ENCODE measurements around the gene TRMT1. TPM values are rescaled to one million over a fixed set of nuclear protein-coding genes. Genes with fewer than 3 reads are reported as not detected.

The TRMT1 gene
- total RNA-seq, 2 experiments from 2014 or later = 85.0 to 95.7 TPM

DNA sequence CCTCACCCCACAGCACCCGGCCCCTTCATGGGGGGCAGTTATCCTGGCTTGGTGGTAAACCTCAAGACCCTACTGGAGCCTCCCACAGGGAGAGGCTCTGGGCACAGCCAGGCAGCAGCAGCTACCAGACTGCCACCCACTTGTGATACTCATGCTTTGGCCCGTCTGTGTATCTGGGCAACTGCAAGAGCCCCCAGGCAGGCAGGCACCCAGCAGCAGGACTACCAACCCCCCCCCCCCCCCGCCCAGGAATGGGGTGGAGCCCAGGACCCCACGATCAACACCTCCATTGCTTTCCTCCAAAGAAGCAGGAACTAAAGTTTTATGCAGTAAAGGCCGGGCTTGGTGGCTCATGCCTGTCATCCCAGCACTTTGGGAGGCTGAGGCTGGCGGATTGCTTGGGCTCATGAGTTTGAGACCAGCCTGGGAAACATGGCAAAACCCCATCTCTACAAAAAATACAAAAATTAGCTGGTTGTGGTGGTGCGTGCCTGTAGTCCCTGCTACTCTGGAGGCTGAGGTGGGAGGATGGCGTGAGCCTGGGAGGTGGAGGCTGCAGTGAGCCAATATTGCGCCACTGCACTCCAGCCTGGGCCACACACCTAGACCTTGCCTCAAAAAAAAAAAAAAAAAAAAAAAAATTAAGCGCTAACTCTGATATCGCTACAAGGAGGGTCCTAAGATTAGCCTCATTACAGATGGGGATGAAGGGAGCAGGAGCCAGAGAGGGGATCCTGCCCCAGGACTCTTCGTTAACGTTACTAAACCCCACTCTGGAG is 12.8 kb downstream of the TRMT1 start:
- Mint-ChIP-seq H3K4me3 (peak overlapping the region; percentile 80), H3K27ac (peak overlapping the region; percentile 86), H3K4me1 (ENCODE audit: low read depth) (peaks cover 31% of the 10 kb centered on the region), H3K9me3 (no peaks in the 10 kb centered on the region), H3K27me3 (peaks cover 3% of the 10 kb centered on the region), H3K36me3 (ENCODE audit: low read depth) (peaks cover 15% of the 10 kb centered on the region)
- ChIA-PET CTCF (interaction anchor here (0.9 to 3.6 kb wide), 15 partner anchors 9 to 159 kb away, joined by 3 to 39 read pairs (median 3); partner anchors contain the start of genes IER2, NACC1, STX10 and TRMT1), POLR2A (interaction anchor here (0.9 to 4.6 kb wide), 5 partner anchors 12 to 138 kb away, joined by 3 to 46 read pairs (median 8); partner anchors contain the start of genes NACC1 and TRMT1)
- TF ChIP-seq, protein P1, sequence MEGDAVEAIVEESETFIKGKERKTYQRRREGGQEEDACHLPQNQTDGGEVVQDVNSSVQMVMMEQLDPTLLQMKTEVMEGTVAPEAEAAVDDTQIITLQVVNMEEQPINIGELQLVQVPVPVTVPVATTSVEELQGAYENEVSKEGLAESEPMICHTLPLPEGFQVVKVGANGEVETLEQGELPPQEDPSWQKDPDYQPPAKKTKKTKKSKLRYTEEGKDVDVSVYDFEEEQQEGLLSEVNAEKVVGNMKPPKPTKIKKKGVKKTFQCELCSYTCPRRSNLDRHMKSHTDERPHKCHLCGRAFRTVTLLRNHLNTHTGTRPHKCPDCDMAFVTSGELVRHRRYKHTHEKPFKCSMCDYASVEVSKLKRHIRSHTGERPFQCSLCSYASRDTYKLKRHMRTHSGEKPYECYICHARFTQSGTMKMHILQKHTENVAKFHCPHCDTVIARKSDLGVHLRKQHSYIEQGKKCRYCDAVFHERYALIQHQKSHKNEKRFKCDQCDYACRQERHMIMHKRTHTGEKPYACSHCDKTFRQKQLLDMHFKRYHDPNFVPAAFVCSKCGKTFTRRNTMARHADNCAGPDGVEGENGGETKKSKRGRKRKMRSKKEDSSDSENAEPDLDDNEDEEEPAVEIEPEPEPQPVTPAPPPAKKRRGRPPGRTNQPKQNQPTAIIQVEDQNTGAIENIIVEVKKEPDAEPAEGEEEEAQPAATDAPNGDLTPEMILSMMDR (IDR thresholded peaks at IDR 0.05) = no peak
- intact Hi-C loops (cut with micrococcal nuclease) = no loop called here
- DNase-seq (no peak), ATAC-seq (no peak)

DNA sequence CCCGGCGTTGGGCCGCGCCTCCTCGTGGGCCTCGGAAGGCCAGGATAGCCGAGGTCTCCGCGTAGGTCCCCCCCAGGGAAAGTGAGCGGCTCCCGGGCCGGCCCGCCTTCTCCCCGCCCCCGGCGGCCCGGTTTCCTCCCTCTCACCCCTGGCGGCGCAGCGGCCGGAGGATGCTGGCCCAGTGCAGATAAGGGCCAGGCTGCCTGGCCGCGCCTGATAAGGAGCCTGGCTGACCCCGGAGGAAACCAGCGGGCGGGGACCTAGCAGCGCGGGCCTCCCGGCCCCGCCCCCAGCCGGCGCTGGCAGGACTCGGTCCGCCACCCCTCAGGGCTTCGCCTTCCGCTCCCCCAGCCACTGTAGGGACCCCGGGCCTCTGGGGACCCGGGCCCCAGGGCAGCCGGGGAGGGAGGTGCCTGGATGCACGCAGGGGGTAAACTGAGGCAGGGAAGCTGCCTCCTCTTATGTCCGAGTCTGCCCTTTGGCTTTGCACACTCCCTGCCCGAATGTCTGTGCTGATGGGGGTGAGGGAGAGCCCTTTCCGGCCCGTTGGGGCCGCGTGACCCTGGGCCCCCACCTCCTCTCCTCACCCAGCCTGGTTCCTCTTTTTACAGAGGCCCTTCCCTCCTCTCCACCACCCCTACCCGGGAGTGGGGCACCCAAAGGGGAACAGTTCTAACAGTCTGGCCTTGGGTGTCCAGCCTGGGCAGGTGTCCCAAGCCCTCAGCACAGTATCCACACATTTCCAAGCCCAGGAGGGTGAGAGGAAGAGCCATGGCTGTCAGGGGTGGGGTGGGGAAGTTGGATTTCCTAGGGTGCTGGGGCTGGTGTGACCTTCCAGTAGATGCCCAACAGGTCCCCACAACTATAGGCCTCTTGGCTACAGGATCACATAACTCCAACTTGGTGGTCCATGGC is 13.6 kb downstream of the TRMT1 start, which contains the start of gene LYL1:
Gene LYL1 (minus strand): TSS at position 193 of the 915 bp plus-strand sequence. CDS start 1,687 bp downstream, outside the sequence.
- intact Hi-C loops (cut with micrococcal nuclease) = no loop called here
- Mint-ChIP-seq H3K9me3 (no peaks in the 10 kb centered on the region), H3K27me3 (peaks cover 10% of the 10 kb centered on the region), H3K36me3 (ENCODE audit: low read depth) (peaks cover 15% of the 10 kb centered on the region), H3K4me1 (ENCODE audit: low read depth) (peaks cover 38% of the 10 kb centered on the region), H3K27ac (peak within 1 kb of the TSS; percentile 69), H3K4me3 (peak within 1 kb of the TSS; percentile 66)
- ATAC-seq = peak; percentile 17
- ChIA-PET POLR2A (interaction anchor here (0.9 to 4.6 kb wide), 4 partner anchors 13 to 137 kb away, joined by 3 to 46 read pairs (median 7); partner anchors contain the start of genes NACC1 and TRMT1), CTCF (interaction anchor here (0.9 to 3.7 kb wide), 8 partner anchors 12 to 160 kb away, joined by 3 to 39 read pairs (median 3); partner anchors contain the start of genes NACC1 and TRMT1)
- TF ChIP-seq, protein P1 (IDR thresholded peaks at IDR 0.05) = no peak
- DNase-seq = peak; percentile 45

DNA sequence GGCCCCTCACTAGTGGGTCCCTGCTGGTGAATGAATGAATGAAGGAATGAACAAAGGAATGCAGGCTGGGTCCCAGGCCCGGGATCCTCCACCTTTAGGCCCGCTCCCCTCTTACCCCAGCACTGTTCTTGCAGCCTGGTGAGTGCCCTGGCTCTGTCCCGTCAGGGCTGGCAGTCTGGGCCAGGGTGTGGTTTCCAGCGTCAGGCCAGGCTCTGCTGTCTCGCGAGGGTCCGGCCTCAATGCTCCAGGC is 14.2 kb downstream of the TRMT1 start:
- DNase-seq (no peak), ATAC-seq (no peak)
- Mint-ChIP-seq H3K36me3 (ENCODE audit: low read depth) (peaks cover 11% of the 10 kb centered on the region), H3K27ac (no peak overlapping the region), H3K9me3 (no peaks in the 10 kb centered on the region), H3K4me3 (peak overlapping the region; percentile 66), H3K27me3 (peaks cover 14% of the 10 kb centered on the region), H3K4me1 (ENCODE audit: low read depth) (peaks cover 39% of the 10 kb centered on the region)
- ChIA-PET CTCF (interaction anchor here (1.0 to 3.7 kb wide), 4 partner anchors 12 to 137 kb away, joined by 3 to 21 read pairs (median 6); no protein-coding TSS in a partner anchor), POLR2A (interaction anchor here (1.0 to 4.6 kb wide), 3 partner anchors 13 to 137 kb away, joined by 3 to 46 read pairs (median 3); partner anchors contain the start of genes NACC1 and TRMT1)
- intact Hi-C loops (cut with micrococcal nuclease) = no loop called here
- TF ChIP-seq, protein P1 (IDR thresholded peaks at IDR 0.05) = no peak

DNA sequence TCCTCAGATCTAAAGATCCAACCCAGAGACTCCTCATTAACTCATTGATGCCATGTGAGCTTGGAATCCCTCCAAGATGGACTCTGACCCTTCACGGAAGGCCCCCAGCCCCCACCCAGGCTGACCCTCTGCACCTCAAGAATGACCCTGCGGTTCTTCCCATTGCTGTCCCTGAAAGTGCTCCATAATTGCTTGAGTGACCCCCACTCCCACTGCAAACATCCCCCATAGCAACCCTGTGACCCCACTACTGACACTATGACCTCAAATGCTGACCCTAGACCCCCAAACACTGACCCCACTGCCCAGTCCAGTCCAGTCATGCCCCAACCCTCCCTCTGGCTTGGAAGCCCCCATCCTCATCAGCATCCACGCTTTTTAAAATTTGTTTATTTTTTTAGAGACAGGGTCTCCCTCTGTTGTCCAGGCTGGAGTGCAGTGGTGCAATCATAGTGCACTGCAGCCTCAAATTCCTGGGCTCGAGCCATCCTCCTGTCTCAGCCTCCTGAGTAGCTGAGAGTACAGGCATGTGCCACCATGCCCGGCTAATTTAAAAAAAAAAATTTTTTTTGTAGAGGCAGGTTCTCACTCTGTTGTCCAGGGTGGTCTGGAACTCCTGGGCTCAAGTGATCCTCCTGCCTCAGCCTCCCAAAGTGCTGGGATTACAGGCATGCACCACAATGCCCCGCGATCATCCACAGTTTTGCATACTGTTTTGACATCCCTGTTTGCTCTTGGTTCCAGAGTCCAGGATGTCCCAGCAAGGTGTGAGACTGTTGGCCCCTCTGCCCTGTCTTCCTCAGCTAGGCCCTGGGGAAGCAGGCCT is 14.7 kb downstream of the TRMT1 start:
- CTCF ChIA-PET = interaction anchor here (0.6 to 3.7 kb wide), 6 partner anchors 10 to 136 kb away, joined by 3 to 21 read pairs (median 4); no protein-coding TSS in a partner anchor
- Mint-ChIP-seq H3K4me1 (ENCODE audit: low read depth) (peaks cover 44% of the 10 kb centered on the region), H3K36me3 (ENCODE audit: low read depth) (peaks cover 10% of the 10 kb centered on the region), H3K27me3 (peaks cover 18% of the 10 kb centered on the region), H3K27ac (no peak overlapping the region), H3K9me3 (no peaks in the 10 kb centered on the region), H3K4me3 (peak overlapping the region; percentile 66)
- intact Hi-C loops (cut with micrococcal nuclease) = no loop called here
- no peak for DNase-seq
- TF ChIP-seq, protein P1 (IDR thresholded peaks at IDR 0.05) = no peak
- no peak for ATAC-seq
- POLR2A ChIA-PET = interaction anchor here (0.5 to 3.0 kb wide), 5 partner anchors 13 to 1159 kb away, joined by 3 to 36 read pairs (median 4); partner anchors contain the start of genes NACC1 and TRMT1
